Peyer's patch (tissue), 4 donors: ENCODE measurements around the gene KLF12. TPM values are rescaled to one million over a fixed set of nuclear protein-coding genes. Genes with fewer than 3 reads are reported as not detected.

Experiments used
- DNase-seq, 3 donors: peaks; one replicate each; pipeline ENCODE4 v3.0.0-alpha.2; 2017 to 2019
- H3K27ac ChIP-seq, 4 donors: fragments of 200-600 bp; sonication (generic); one replicate each; pipeline ENCODE4 v1.5.1; 2016 to 2019
- H3K27me3 ChIP-seq, 2 donors: fragments of 200-600 bp; sonication (generic); one replicate each; pipeline ENCODE4 v1.5.1; 2019
- H3K36me3 ChIP-seq, 3 donors: fragments of 200-600 bp; sonication (generic); one replicate each; pipeline ENCODE4 v1.5.1; 2016 to 2019
- H3K4me1 ChIP-seq, 4 donors: fragments of 200-600 bp; sonication (generic); one replicate each; pipeline ENCODE4 v1.5.1; 2016 to 2019
- H3K4me3 ChIP-seq, 4 donors: fragments of 200-600 bp; sonication (generic); 1 replicate in 3 of 4; 2 replicates in 1 of 4; pipeline ENCODE4 v1.5.1; 2016 to 2019; ENCODE audit warnings: mild to moderate bottlenecking in 1 of 4
- H3K9me3 ChIP-seq, 4 donors: fragments of 200-600 bp; sonication (generic); one replicate each; pipeline ENCODE4 v1.5.1; 2016 to 2019; ENCODE audit warnings: mild to moderate bottlenecking in 1 of 4
- CTCF ChIP-seq, 6 experiments: fragments of 450-650 bp in 4 of 6; fragments of 200-600 bp in 2 of 6; sonication (generic) in 1 of 6; IDR thresholded peaks; one replicate each; pipeline ENCODE4 v1.5.1; 2017 to 2019; ENCODE audit warnings: antibody characterized with exemption in 6 of 6, mild to moderate bottlenecking in 3 of 6, moderate library complexity in 1 of 6
- POLR2A ChIP-seq, 2 donors: fragments of 450-650 bp; IDR thresholded peaks; one replicate each; pipeline ENCODE4 v1.5.1; 2017; ENCODE audit warnings: antibody characterized with exemption in 2 of 2, mild to moderate bottlenecking in 2 of 2, moderate library complexity in 2 of 2
- total RNA-seq, 4 donors: library from RNA; depleted of rRNA; stranded (reverse); fragments of >200 nt; gene quantifications; one replicate each; pipeline ENCODE4 v1.1.0, GENCODE V29; 2016

The KLF12 gene
- total RNA-seq, 4 donors from 2014 or later, result 1.4 to 23.1 (median 2.7) TPM

DNA sequence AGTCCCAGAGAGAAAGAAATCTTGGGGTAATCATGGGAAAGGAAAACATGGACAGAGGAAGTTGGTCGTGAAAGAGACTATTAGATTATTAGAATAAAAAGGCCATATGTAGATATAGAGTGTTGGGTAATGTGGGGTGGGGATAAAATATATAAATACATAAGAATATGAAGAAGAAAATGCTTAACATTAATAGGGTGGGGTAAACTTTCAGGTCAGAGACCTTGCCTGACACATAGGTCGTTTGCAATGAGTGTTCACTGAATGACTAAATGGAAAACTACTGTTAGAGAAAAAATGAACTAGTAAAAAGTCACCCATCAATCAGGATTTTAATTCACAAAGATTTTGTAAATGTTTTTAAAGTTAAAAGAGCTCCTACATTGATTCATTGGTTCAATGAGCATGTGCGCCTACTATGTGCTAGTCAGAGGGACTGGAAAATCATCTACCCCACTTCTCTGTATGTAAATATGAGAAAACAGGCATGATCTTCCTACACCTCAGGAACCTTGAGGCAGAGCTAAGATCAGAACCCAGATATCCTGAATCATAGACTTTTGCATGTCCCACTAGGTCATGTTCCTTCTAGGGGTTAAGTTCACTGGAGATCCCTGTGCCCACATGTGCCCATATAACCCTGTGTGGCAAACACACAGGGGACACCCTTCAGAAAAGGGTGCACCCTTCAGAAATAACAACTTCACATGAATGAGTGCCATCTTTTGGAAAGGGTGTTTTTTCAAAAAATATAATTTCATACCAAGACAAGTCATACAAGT is 24.6 kb upstream of the KLF12 start:
- H3K4me3 ChIP-seq, result no peak overlapping the region
- H3K36me3 ChIP-seq, result no peaks in the 10 kb centered on the region
- H3K27ac ChIP-seq, result no peak overlapping the region
- H3K27me3 ChIP-seq, result no peaks in the 10 kb centered on the region
- DNase-seq, result no peak
- H3K9me3 ChIP-seq, result no peaks in the 10 kb centered on the region
- TF ChIP-seq POLR2A (IDR thresholded peaks at IDR 0.05), result no peak
- no peak for TF ChIP-seq CTCF (IDR thresholded peaks at IDR 0.05)
- no peaks in the 10 kb centered on the region for H3K4me1 ChIP-seq

DNA sequence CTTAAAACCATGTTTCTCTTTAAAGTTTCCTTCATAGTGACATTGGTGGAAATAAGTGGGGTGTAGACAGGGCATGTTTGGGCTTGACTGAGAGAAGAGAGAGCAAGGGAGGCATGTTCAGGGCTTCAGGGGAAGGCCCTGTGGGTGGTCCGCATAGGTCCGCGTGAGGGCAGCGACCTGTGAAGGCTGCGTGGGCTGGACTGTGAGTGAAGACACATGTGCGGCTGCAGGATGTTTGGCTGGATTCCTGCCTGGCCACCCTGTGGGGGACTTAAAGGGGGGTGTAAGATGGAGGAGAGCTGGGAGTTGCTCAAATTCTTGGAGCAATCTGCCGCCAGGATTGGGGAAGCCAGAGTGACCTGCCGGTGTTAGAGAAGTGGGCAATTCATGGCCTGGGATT is 23.8 kb upstream of the KLF12 start:
- Histone ChIP-seq H3K36me3 (no peaks in the 10 kb centered on the region), H3K9me3 (no peaks in the 10 kb centered on the region), H3K27ac (no peak overlapping the region), H3K4me1 (no peaks in the 10 kb centered on the region), H3K27me3 (no peaks in the 10 kb centered on the region), H3K4me3 (no peak overlapping the region)
- DNase-seq, result no peak
- TF ChIP-seq POLR2A (IDR thresholded peaks at IDR 0.05) (no peak), CTCF (IDR thresholded peaks at IDR 0.05) (no peak)

GRCh38 chr13:74154981-74155380 is 20.8 kb upstream of the KLF12 start:
- Histone ChIP-seq H3K9me3 (no peaks in the 10 kb centered on the region), H3K4me3 (no peak overlapping the region), H3K27ac (no peak overlapping the region), H3K36me3 (no peaks in the 10 kb centered on the region), H3K27me3 (no peaks in the 10 kb centered on the region), H3K4me1 (no peaks in the 10 kb centered on the region)
- TF ChIP-seq POLR2A (IDR thresholded peaks at IDR 0.05) (no peak), CTCF (IDR thresholded peaks at IDR 0.05) (no peak)
- DNase-seq, result no peak

DNA sequence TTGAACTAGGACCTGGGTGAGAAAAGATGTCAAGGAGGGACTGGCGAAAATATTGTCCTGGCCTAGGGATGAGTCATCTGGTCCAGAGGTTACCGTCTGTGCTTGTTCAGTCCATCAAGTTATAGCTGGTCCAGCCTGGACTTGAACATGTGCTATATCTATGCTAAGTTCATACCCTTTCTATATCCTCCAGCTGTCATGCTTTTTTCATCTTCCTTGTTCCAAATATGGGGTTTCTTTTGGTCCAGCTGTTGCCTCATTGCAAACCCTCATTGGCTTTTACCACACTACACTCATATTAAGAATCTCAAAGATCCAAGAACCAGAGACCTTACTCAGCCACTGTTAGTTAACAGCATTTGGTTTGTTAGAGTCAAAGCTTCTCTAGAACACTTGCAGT is 19.1 kb upstream of the KLF12 start:
- Histone ChIP-seq H3K4me3 (no peak overlapping the region), H3K27me3 (no peaks in the 10 kb centered on the region), H3K36me3 (no peaks in the 10 kb centered on the region), H3K9me3 (no peaks in the 10 kb centered on the region), H3K4me1 (no peaks in the 10 kb centered on the region), H3K27ac (no peak overlapping the region)
- no peak for TF ChIP-seq POLR2A (IDR thresholded peaks at IDR 0.05)
- TF ChIP-seq CTCF (IDR thresholded peaks at IDR 0.05), result no peak
- DNase-seq, result no peak

DNA sequence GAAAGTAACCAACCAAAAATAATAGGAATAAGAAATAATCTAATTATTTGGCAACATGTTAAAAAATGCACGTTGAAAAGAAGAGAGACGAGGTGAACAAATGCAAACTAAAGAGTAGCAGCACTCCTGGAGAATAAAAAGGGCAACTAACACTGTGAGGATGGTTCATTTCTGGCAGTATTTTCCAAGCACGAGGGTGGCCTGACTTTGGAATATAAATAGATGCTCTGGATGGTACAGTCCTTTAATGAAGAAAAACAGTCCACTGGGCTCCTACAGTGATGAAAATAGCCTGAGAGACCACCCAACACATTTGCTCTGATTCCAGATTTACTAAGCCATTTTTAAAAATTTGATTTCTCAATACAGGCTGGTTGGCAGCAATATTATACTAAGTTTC is 17.7 kb upstream of the KLF12 start:
- TF ChIP-seq CTCF (IDR thresholded peaks at IDR 0.05) (no peak), POLR2A (IDR thresholded peaks at IDR 0.05) (no peak)
- no peak for DNase-seq
- Histone ChIP-seq H3K36me3 (no peaks in the 10 kb centered on the region), H3K27ac (no peak overlapping the region), H3K27me3 (no peaks in the 10 kb centered on the region), H3K4me3 (no peak overlapping the region), H3K4me1 (no peaks in the 10 kb centered on the region), H3K9me3 (no peaks in the 10 kb centered on the region)
